ENCODE results near the gene PGM2L1.

DNA sequence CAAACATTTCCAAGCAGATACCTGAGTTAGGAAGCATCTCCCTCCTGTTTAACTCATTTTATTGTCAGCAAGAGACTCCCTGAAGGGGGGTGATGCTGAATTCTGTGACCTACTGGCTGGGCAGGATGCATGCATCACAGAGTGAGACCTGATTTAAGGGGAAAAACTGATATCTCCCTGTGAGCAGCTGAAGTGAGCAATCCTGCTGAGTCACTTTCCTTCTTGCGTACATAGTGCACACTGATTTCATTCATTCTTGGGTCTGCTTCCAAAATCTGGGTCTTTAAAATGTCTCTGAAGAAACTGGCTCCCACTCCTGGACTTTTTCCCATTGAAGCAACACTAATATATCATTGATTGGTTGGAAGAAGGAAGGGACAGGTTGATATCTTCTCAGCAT, 110.1 kb downstream of the PGM2L1 start:
- TF ChIP-seq, protein P1, sequence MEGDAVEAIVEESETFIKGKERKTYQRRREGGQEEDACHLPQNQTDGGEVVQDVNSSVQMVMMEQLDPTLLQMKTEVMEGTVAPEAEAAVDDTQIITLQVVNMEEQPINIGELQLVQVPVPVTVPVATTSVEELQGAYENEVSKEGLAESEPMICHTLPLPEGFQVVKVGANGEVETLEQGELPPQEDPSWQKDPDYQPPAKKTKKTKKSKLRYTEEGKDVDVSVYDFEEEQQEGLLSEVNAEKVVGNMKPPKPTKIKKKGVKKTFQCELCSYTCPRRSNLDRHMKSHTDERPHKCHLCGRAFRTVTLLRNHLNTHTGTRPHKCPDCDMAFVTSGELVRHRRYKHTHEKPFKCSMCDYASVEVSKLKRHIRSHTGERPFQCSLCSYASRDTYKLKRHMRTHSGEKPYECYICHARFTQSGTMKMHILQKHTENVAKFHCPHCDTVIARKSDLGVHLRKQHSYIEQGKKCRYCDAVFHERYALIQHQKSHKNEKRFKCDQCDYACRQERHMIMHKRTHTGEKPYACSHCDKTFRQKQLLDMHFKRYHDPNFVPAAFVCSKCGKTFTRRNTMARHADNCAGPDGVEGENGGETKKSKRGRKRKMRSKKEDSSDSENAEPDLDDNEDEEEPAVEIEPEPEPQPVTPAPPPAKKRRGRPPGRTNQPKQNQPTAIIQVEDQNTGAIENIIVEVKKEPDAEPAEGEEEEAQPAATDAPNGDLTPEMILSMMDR (conservative IDR thresholded peaks at IDR 0.05): no peak
- TF ChIP-seq ZFX (IDR thresholded peaks at IDR 0.05): no peak
